ENCODE data around the gene IL23R. TPM values are rescaled to one million over a fixed set of nuclear protein-coding genes. Genes with fewer than 3 reads are reported as not detected.

IL23R gene
- polyA plus RNA-seq, 3 donors: 0.06 TPM; not detected in 2

- DNase-seq: no peak
Observed at GRCh38 chr1:67148516-67149178, 17.6 kb upstream of the IL23R start.

GRCh38 chr1:67149179-67149770, 17.0 kb upstream of the IL23R start:
- peak; percentile 74 for DNase-seq

- DNase-seq: no peak
Observed at GRCh38 chr1:67150931-67151330, 15.3 kb upstream of the IL23R start.

GRCh38 chr1:67158401-67158800, 7.9 kb upstream of the IL23R start:
- DNase-seq: no peak

GRCh38 chr1:67159233-67159632, 7.0 kb upstream of the IL23R start:
- DNase-seq: no peak

- DNase-seq: no peak
Observed at GRCh38 chr1:67162954-67163353, 3.3 kb upstream of the IL23R start.

GRCh38 chr1:67165468-67166041, 699 bp upstream of the IL23R start:
- DNase-seq: no peak

GRCh38 chr1:67169496-67169895, 3.2 kb downstream of the IL23R start:
- no peak for DNase-seq

GRCh38 chr1:67169932-67170331, 3.7 kb downstream of the IL23R start:
- DNase-seq: no peak

GRCh38 chr1:67170751-67171573, 4.7 kb downstream of the IL23R start:
- DNase-seq: no peak

GRCh38 chr1:67171574-67171955, 5.3 kb downstream of the IL23R start:
- DNase-seq: no peak

GRCh38 chr1:67171978-67172377, 5.7 kb downstream of the IL23R start:
- no peak for DNase-seq

GRCh38 chr1:67173988-67174387, 7.7 kb downstream of the IL23R start:
- no peak for DNase-seq

GRCh38 chr1:67174716-67175284, 8.5 kb downstream of the IL23R start:
- DNase-seq: no peak

- no peak for DNase-seq
Observed at GRCh38 chr1:67175530-67176087, 9.4 kb downstream of the IL23R start.

- no peak for DNase-seq
Observed at GRCh38 chr1:67184838-67185421, 18.7 kb downstream of the IL23R start.

GRCh38 chr1:67188137-67188536, 21.9 kb downstream of the IL23R start:
- DNase-seq: no peak

- no peak for DNase-seq
Observed at GRCh38 chr1:67189953-67190352, 23.7 kb downstream of the IL23R start.

- no peak for DNase-seq
Observed at GRCh38 chr1:67190410-67190809, 24.2 kb downstream of the IL23R start.

- no peak for DNase-seq
Observed at GRCh38 chr1:67190942-67191341, 24.7 kb downstream of the IL23R start.

GRCh38 chr1:67191668-67192520, 25.6 kb downstream of the IL23R start:
- no peak for DNase-seq

Data from renal pelvis (tissue), 4 donors.